H1 (cell line): ENCODE measurements around the gene PDK2. TPM values are rescaled to one million over a fixed set of nuclear protein-coding genes. Genes with fewer than 3 reads are reported as not detected.

Source experiments
- CTCF ChIA-PET: fragments of 300-600 bp; sonication (Branson Sonifier 250); formaldehyde crosslinking; loops from one replicate; lab custom pipeline; 2021; ENCODE audit not compliant: partially characterized antibody; lab: Charles Lee
- POLR2A ChIA-PET: fragments of 300-600 bp; sonication (Branson Sonifier 250); formaldehyde crosslinking; loops from one replicate; lab custom pipeline; 2021; ENCODE audit warnings: inconsistent platforms; ENCODE audit not compliant: partially characterized antibody; lab: Charles Lee
- DNase-seq, 2 experiments: peaks; one replicate each; pipeline versions ENCODE4 v3.0.0 to v3.0.0-alpha.2; 2010 to 2022; ENCODE audit warnings: low spot score in 2 of 2, low read depth in 1 of 2, mixed read lengths in 1 of 2
- FAIRE-seq: peaks from 2 replicates; lab custom pipeline; 2011; peaks lifted over from hg19 to GRCh38; lab: Jason Lieb, UNC
- H2AFZ ChIP-seq: 2 replicates; pipeline ENCODE4 v1.8.1; 2012; ENCODE audit warnings: low read length, inconsistent platforms
- H2AK5ac ChIP-seq: 2 replicates; pipeline ENCODE4 v1.6.1; 2013; ENCODE audit warnings: low read depth, low read length
- H2BK120ac ChIP-seq: replicated peaks from 2 replicates; pipeline ENCODE3; 2013; ENCODE audit warnings: low read depth, low read length, inconsistent platforms
- H2BK12ac ChIP-seq: 2 replicates; pipeline ENCODE4 v1.6.1; 2013; ENCODE audit warnings: low read depth, low read length
- H2BK15ac ChIP-seq: 2 replicates; pipeline ENCODE4 v1.6.1; 2013; ENCODE audit warnings: low read length
- H2BK20ac ChIP-seq: 2 replicates; pipeline ENCODE4 v1.6.1; 2013; ENCODE audit warnings: low read length
- H2BK5ac ChIP-seq: 2 replicates; pipeline ENCODE4 v1.6.1; 2013; ENCODE audit warnings: low read depth, low read length
- H3K14ac ChIP-seq: 2 replicates; pipeline ENCODE4 v1.6.1; 2013; ENCODE audit warnings: inconsistent platforms; ENCODE audit not compliant: insufficient read length
- H3K18ac ChIP-seq: 2 replicates; pipeline ENCODE4 v1.6.1; 2013; ENCODE audit warnings: low read length; ENCODE audit errors: extremely low read depth
- H3K23ac ChIP-seq: 2 replicates; pipeline ENCODE4 v1.6.1; 2013; ENCODE audit warnings: inconsistent platforms; ENCODE audit not compliant: insufficient read length
- H3K23me2 ChIP-seq: 2 replicates; pipeline ENCODE4 v1.6.1; 2013; ENCODE audit warnings: low read depth, low read length
- H3K27ac ChIP-seq: 2 replicates; pipeline ENCODE4 v1.6.1; 2011; ENCODE audit warnings: low read depth, low read length, inconsistent platforms
- H3K27me3 ChIP-seq, 4 experiments: replicated peaks in 1 of 4; 1 replicate in 1 of 4; 2 replicates in 3 of 4; pipeline versions ENCODE4 v1.6.1 to v1.8.1; 2011 to 2013; ENCODE audit warnings: low read length in 3 of 4, mild to moderate bottlenecking in 3 of 4, inconsistent platforms in 2 of 4, mixed read lengths in 2 of 4, moderate library complexity in 1 of 4; ENCODE audit not compliant: control insufficient read depth in 3 of 4, insufficient read depth in 3 of 4; ENCODE audit errors: extremely low read depth in 1 of 4
- H3K36me3 ChIP-seq, 4 experiments: 2 replicates each; pipeline versions ENCODE4 v1.6.1 to v1.8.1; 2011 to 2013; ENCODE audit warnings: mild to moderate bottlenecking in 4 of 4, low read length in 3 of 4, moderate library complexity in 2 of 4, control low read depth in 1 of 4, inconsistent platforms in 1 of 4; ENCODE audit not compliant: insufficient read depth in 4 of 4, control insufficient read depth in 2 of 4
- H3K4ac ChIP-seq: replicated peaks from 2 replicates; pipeline ENCODE3; 2013; ENCODE audit warnings: low read length, low read depth, mixed read lengths, inconsistent platforms; ENCODE audit not compliant: insufficient read length
- H3K4me1 ChIP-seq, 4 experiments: replicated peaks in 1 of 4; 1 replicate in 1 of 4; 2 replicates in 3 of 4; pipeline versions ENCODE4 v1.6.1 to v1.8.1; 2011 to 2013; ENCODE audit warnings: low read length in 3 of 4, inconsistent platforms in 2 of 4, mixed read lengths in 1 of 4; ENCODE audit not compliant: insufficient read depth in 4 of 4, control insufficient read depth in 3 of 4
- H3K4me2 ChIP-seq, 2 experiments: 2 replicates each; pipeline versions ENCODE4 v1.6.1 to v1.8.1; 2011 to 2013; ENCODE audit warnings: low read depth in 2 of 2, low read length in 2 of 2, control low read depth in 1 of 2, inconsistent platforms in 1 of 2, mild to moderate bottlenecking in 1 of 2; ENCODE audit not compliant: insufficient read depth in 1 of 2
- H3K4me3 ChIP-seq, 4 experiments: fragments of 200-600, 300-600 bp in 1 of 4; sonication (generic), shearing (Covaris generic), sonication (Bioruptor Twin) in 1 of 4; 2 replicates each; pipeline versions ENCODE4 v1.5.1 to v1.8.1; 2011 to 2016; ENCODE audit warnings: low read length in 4 of 4, low read depth in 3 of 4, control low read depth in 2 of 4, inconsistent platforms in 2 of 4, mild to moderate bottlenecking in 2 of 4, mixed read lengths in 1 of 4, moderate library complexity in 1 of 4; ENCODE audit not compliant: insufficient read depth in 2 of 4; ENCODE audit errors: extremely low read depth in 1 of 4
- H3K56ac ChIP-seq: replicated peaks from 2 replicates; pipeline ENCODE3; 2013; ENCODE audit warnings: low read depth, mild to moderate bottlenecking, mixed read lengths, low read length, inconsistent platforms; ENCODE audit not compliant: insufficient read length
- H3K79me1 ChIP-seq: 2 replicates; pipeline ENCODE4 v1.6.1; 2013; ENCODE audit warnings: low read depth, low read length, control low read depth
- H3K79me2 ChIP-seq, 2 experiments: 2 replicates each; pipeline versions ENCODE4 v1.6.1 to v1.8.1; 2012 to 2013; ENCODE audit warnings: low read length in 2 of 2, mild to moderate bottlenecking in 2 of 2, inconsistent platforms in 1 of 2; ENCODE audit not compliant: insufficient read depth in 2 of 2, control insufficient read depth in 1 of 2
- H3K9ac ChIP-seq, 4 experiments: replicated peaks in 1 of 4; 1 replicate in 1 of 4; 2 replicates in 3 of 4; pipeline versions ENCODE4 v1.6.1 to v1.8.1; 2011 to 2013; ENCODE audit warnings: low read depth in 3 of 4, low read length in 3 of 4, control low read depth in 2 of 4, mild to moderate bottlenecking in 2 of 4, moderate library complexity in 2 of 4, inconsistent platforms in 1 of 4; ENCODE audit errors: extremely low read depth in 1 of 4
- H3K9me3 ChIP-seq, 2 experiments: 2 replicates each; pipeline versions ENCODE4 v1.6.1 to v1.8.1; 2012 to 2013; ENCODE audit warnings: mild to moderate bottlenecking in 2 of 2, moderate library complexity in 2 of 2, control low read depth in 1 of 2, inconsistent platforms in 1 of 2, low read depth in 1 of 2, low read length in 1 of 2, mixed read lengths in 1 of 2; ENCODE audit not compliant: insufficient read depth in 2 of 2
- H4K20me1 ChIP-seq, 2 experiments: replicated peaks in 1 of 2; 2 replicates each; pipeline versions ENCODE3 to v1.8.1; 2011 to 2013; ENCODE audit warnings: inconsistent platforms in 2 of 2, low read length in 2 of 2, mild to moderate bottlenecking in 1 of 2; ENCODE audit not compliant: insufficient read depth in 2 of 2, control insufficient read depth in 1 of 2
- H4K5ac ChIP-seq: 2 replicates; pipeline ENCODE4 v1.6.1; 2013; ENCODE audit warnings: low read length, low read depth, mixed read lengths, inconsistent platforms; ENCODE audit not compliant: insufficient read length
- H4K8ac ChIP-seq: 2 replicates; pipeline ENCODE4 v1.8.0; 2013; ENCODE audit warnings: mild to moderate bottlenecking, moderate library complexity, low read length, inconsistent platforms; ENCODE audit not compliant: insufficient read depth; ENCODE audit errors: extremely low read depth
- H4K91ac ChIP-seq: replicated peaks from 2 replicates; pipeline ENCODE3; 2013; ENCODE audit warnings: low read length, mixed read lengths, inconsistent platforms; ENCODE audit not compliant: insufficient read length
- CHD1 ChIP-seq: IDR thresholded peaks from 2 replicates; pipeline ENCODE4 v1.6.1; 2012; ENCODE audit warnings: low read depth, low read length, improper control_type of control experiment
- FOSL1 ChIP-seq: IDR thresholded peaks from 2 replicates; pipeline ENCODE4 v1.6.1; 2011; ENCODE audit warnings: mild to moderate bottlenecking, low read depth, low read length, moderate library complexity; ENCODE audit not compliant: insufficient read depth
- SP1 ChIP-seq: IDR thresholded peaks from 2 replicates; pipeline ENCODE4 v1.6.1; 2011; ENCODE audit warnings: low read depth, low read length
- SUZ12 ChIP-seq: fragments of 200-600 bp; sonication (generic); IDR thresholded peaks from 2 replicates; pipeline ENCODE4 v1.6.1; 2012; ENCODE audit warnings: mild to moderate bottlenecking, inconsistent platforms, low read length, moderate library complexity, mixed read lengths
- TBP ChIP-seq: IDR thresholded peaks from 2 replicates; pipeline ENCODE4 v1.6.1; 2011; ENCODE audit warnings: low read depth, low read length, improper control_type of control experiment
- WGBS, 2 experiments: shearing (Covaris generic) in 1 of 2; methylation state at CpG; one replicate each; pipeline versions ENCODE4 v1.1.6 to v1.1.7; 2013 to 2015; ENCODE audit warnings: low lambda C conversion rate in 2 of 2, mixed read lengths in 2 of 2, inconsistent platforms in 1 of 2, low coverage in 1 of 2, missing lambda C conversion rate in 1 of 2; ENCODE audit not compliant: insufficient replicate concordance in 2 of 2, insufficient coverage in 1 of 2, insufficient read length in 1 of 2; ENCODE audit errors: extremely low coverage in 1 of 2, missing lambda C conversion rate in 1 of 2; 5-methylcytosine and 5-hydroxymethylcytosine counted together
- polyA plus RNA-seq, 7 experiments: library from polyadenylated mRNA; depleted of rRNA in 3 of 7; stranded (reverse) in 5 of 7; unstranded in 2 of 7; fragments of >200 nt in 5 of 7; fragments of 200-250 nt in 2 of 7; gene quantifications; 1 replicate in 5 of 7; 2 replicates in 1 of 7; 4 replicates in 1 of 7; pipeline versions ENCODE4 v1.2.1 to v1.2.3, GENCODE V29; 2011 to 2013; ENCODE audit warnings: missing spikeins in 2 of 7, mixed read lengths in 2 of 7
- total RNA-seq: library from RNA; stranded (reverse); fragmentation: NEBNext Ultra II Directional; extraction: Animal tissue kit (Norgen Biotek cat#: 25700); gene quantifications from 2 replicates; pipeline ENCODE4 v1.2.1, GENCODE V29; 2021

PDK2 gene
- total and polyA plus RNA-seq, 2 of the 8 experiments (the other 6 are each of a cell fraction or from before 2014, with no cell fraction given) = 18.3 to 121 TPM

GRCh38 chr17:50103252-50103651 is 8.1 kb downstream of the PDK2 start:
- no peak overlapping the region for H4K91ac ChIP-seq
- H3K23me2 ChIP-seq = 0 out of 2 replicates have a peak, but pooled peaks cover 5% of the 10 kb centered on the region
- H3K18ac ChIP-seq = no peak overlapping the region
- FAIRE-seq = no peak
- no peak overlapping the region for H3K14ac ChIP-seq
- H3K9me3 ChIP-seq = no peaks in the 10 kb centered on the region
- H4K20me1 ChIP-seq = peaks cover 0 to 2% of the 10 kb centered on the region in 2 experiments
- no peak overlapping the region for H2BK20ac ChIP-seq
- H3K56ac ChIP-seq = no peak overlapping the region
- no peak for DNase-seq
- no peak overlapping the region for H2AK5ac ChIP-seq
- no peak overlapping the region for H2BK15ac ChIP-seq
- H3K23ac ChIP-seq = no peak overlapping the region
- no peak overlapping the region for H3K27ac ChIP-seq
- no peak overlapping the region for H3K9ac ChIP-seq
- H3K4me1 ChIP-seq = peaks cover 0 to 19% (median 12%) of the 10 kb centered on the region in 4 experiments; a peak in 6 of 7 replicates
- no peaks in the 10 kb centered on the region; a peak in 1 of 7 replicates for H3K27me3 ChIP-seq
- no peaks in the 10 kb centered on the region for H3K79me2 ChIP-seq
- 62% methylated on average over 2 of the region's 2 CpGs; no CpG with 5 or more reads in 1 of the 2 experiments for WGBS, 2 experiments
- H3K4me3 ChIP-seq = no peak overlapping the region
- peaks cover 0 to 4% (median 0%) of the 10 kb centered on the region in 4 experiments; a peak in 1 of 8 replicates for H3K36me3 ChIP-seq
- no peak overlapping the region for H4K8ac ChIP-seq
- ChIA-PET POLR2A (interaction anchor here (0.8 kb wide), 1 partner anchor 16 kb away, joined by 3 read pairs; no protein-coding TSS in a partner anchor), CTCF (interaction anchor here (0.6 to 15.7 kb wide), 10 partner anchors 10 to 223 kb away, joined by 3 to 412 read pairs (median 4); partner anchors contain the start of gene PDK2)
- TF ChIP-seq CHD1 (no peak), FOSL1 (no peak), SUZ12 (no peak), TBP (no peak), SP1 (no peak)
- H3K4me2 ChIP-seq = no peak overlapping the region
- H2BK12ac ChIP-seq = no peak overlapping the region
- no peak overlapping the region for H2AFZ ChIP-seq
- no peak overlapping the region for H4K5ac ChIP-seq
- H3K4ac ChIP-seq = no peak overlapping the region
- no peak overlapping the region for H2BK120ac ChIP-seq
- H2BK5ac ChIP-seq = no peak overlapping the region
- peaks cover 3% of the 10 kb centered on the region for H3K79me1 ChIP-seq
